Subcutaneous adipose tissue (tissue), 4 donors: ENCODE measurements around the gene OPN1SW. TPM values are rescaled to one million over a fixed set of nuclear protein-coding genes. Genes with fewer than 3 reads are reported as not detected.

Experiments used
- CTCF ChIP-seq: fragments of 450-650 bp; IDR thresholded peaks from one replicate; pipeline ENCODE4 v1.5.1; 2016; ENCODE audit warnings: low read depth, mild to moderate bottlenecking, control low read depth, antibody characterized with exemption, moderate library complexity
- total RNA-seq, 4 donors: library from RNA; depleted of rRNA; stranded (reverse); fragments of >200 nt; gene quantifications; one replicate each; pipeline ENCODE4 v1.1.0, GENCODE V29; 2016

The OPN1SW gene
- total RNA-seq = not detected

GRCh38 chr7:128775744-128776474, at the start of gene OPN1SW:
OPN1SW (minus strand) TSS chr7:128775794; CDS start chr7:128775781, 13 bp downstream.
- no peak for TF ChIP-seq CTCF

- no peak for TF ChIP-seq CTCF
Measured at GRCh38 chr7:128821724-128822123, 46.1 kb upstream of the OPN1SW start.

GRCh38 chr7:128818694-128819093, 43.1 kb upstream of the OPN1SW start:
- no peak for TF ChIP-seq CTCF

GRCh38 chr7:128815289-128815942, 39.8 kb upstream of the OPN1SW start:
- TF ChIP-seq CTCF = no peak

- TF ChIP-seq CTCF = no peak
Measured at GRCh38 chr7:128814499-128814898, 38.9 kb upstream of the OPN1SW start.

- TF ChIP-seq CTCF = no peak
Measured at GRCh38 chr7:128812514-128813168, 37.0 kb upstream of the OPN1SW start.
